K562 (cell line): ENCODE data around the gene MFSD2B. TPM values are rescaled to one million over a fixed set of nuclear protein-coding genes. Genes with fewer than 3 reads are reported as not detected.

Experiments
- ATAC-seq: fragments of 200-7000 bp; cut with Tn5 transposase; 3 replicates; pipeline ENCODE4 v1.9.1; 2020; ENCODE audit warnings: moderate library complexity
- BruUV-seq: library from RNA; stranded (reverse); fragments of 400-500 nt; replicated peaks from 2 replicates; lab custom pipeline; 2021; lab: Mats Ljungman, UMichigan
- CTCF ChIA-PET: fragments of 300-600 bp; formaldehyde crosslinking; extraction: SDS; loops from one replicate; lab custom pipeline; 2021; ENCODE audit warnings: low intra/inter-chr PET ratio; lab: Yijun Ruan, JAX
- POLR2A ChIA-PET: fragments of 300-600, 350-650 bp; sonication (Branson Sonifier 250); formaldehyde crosslinking; extraction: SDS; loops from one replicate; lab custom pipeline; 2021; ENCODE audit warnings: antibody characterized with exemption, inconsistent platforms; lab: Yijun Ruan, JAX
- DNase-seq, 4 experiments: peaks; one replicate each; pipeline versions ENCODE4 v3.0.0 to v3.0.0-alpha.2; 2011 to 2018; ENCODE audit warnings: low spot score in 3 of 4, mixed read lengths in 3 of 4; ENCODE audit errors: extremely low read depth in 1 of 4
- FAIRE-seq: peaks from 2 replicates; lab custom pipeline; 2011; peaks lifted over from hg19 to GRCh38; lab: Jason Lieb, UNC
- H2AFZ ChIP-seq: 2 replicates; pipeline ENCODE4 v1.6.0; 2011; ENCODE audit warnings: low read depth, low read length, control low read depth, inconsistent platforms
- H3K27ac ChIP-seq: fragments of 200-600 bp; 3 replicates; pipeline ENCODE4 v1.8.0; 2011; ENCODE audit warnings: low read depth, mild to moderate bottlenecking, control low read depth, inconsistent platforms, low read length, moderate library complexity, mixed read lengths; ENCODE audit errors: extremely low read depth
- H3K27me3 ChIP-seq, 2 experiments: fragments of 300-600 bp in 1 of 2; 2 replicates in 1 of 2; 3 replicates in 1 of 2; pipeline versions ENCODE4 v1.6.0 to v1.8.0; 2011; ENCODE audit warnings: inconsistent platforms in 2 of 2, low read length in 2 of 2, mild to moderate bottlenecking in 1 of 2, mixed read lengths in 1 of 2, moderate library complexity in 1 of 2; ENCODE audit not compliant: control insufficient read depth in 2 of 2, insufficient read depth in 2 of 2
- H3K36me3 ChIP-seq: fragments of 300-600 bp; 3 replicates; pipeline ENCODE4 v1.8.0; 2011; ENCODE audit warnings: mild to moderate bottlenecking, low read length, inconsistent platforms; ENCODE audit not compliant: control insufficient read depth, insufficient read depth
- H3K4me1 ChIP-seq, 2 experiments: fragments of 200-600 bp in 1 of 2; replicated peaks in 1 of 2; 2 replicates in 1 of 2; 3 replicates in 1 of 2; pipeline versions ENCODE4 v1.5.1 to v1.8.0; 2011; ENCODE audit warnings: inconsistent platforms in 2 of 2, low read length in 2 of 2, mild to moderate bottlenecking in 1 of 2, mixed read lengths in 1 of 2, moderate library complexity in 1 of 2; ENCODE audit not compliant: control insufficient read depth in 2 of 2, insufficient read depth in 2 of 2
- H3K4me2 ChIP-seq: 2 replicates; pipeline ENCODE4 v1.6.1; 2011; ENCODE audit warnings: low read length, control low read depth, inconsistent platforms, mixed read lengths; ENCODE audit not compliant: insufficient read depth
- H3K4me3 ChIP-seq: fragments of 200-600 bp; sonication (generic), shearing (Covaris generic); 2 replicates; pipeline ENCODE4 v1.5.1; 2016; ENCODE audit warnings: control low read depth, inconsistent platforms
- H3K79me2 ChIP-seq: fragments of 200-600 bp; 3 replicates; pipeline ENCODE4 v1.8.0; 2011; ENCODE audit warnings: low read length, inconsistent platforms; ENCODE audit not compliant: control insufficient read depth, insufficient read depth
- H3K9ac ChIP-seq, 2 experiments: 2 replicates each; pipeline versions ENCODE4 v1.6.0 to v1.6.1; 2011; ENCODE audit warnings: low read depth in 2 of 2, low read length in 2 of 2, control low read depth in 1 of 2, inconsistent platforms in 1 of 2, mild to moderate bottlenecking in 1 of 2, mixed read lengths in 1 of 2; ENCODE audit not compliant: insufficient read depth in 1 of 2
- H3K9me1 ChIP-seq: one replicate; pipeline ENCODE4 v1.6.0; 2011; ENCODE audit warnings: inconsistent platforms, mild to moderate bottlenecking, low read length, moderate library complexity; ENCODE audit not compliant: control insufficient read depth, insufficient read depth
- H3K9me3 ChIP-seq: replicated peaks from 2 replicates; pipeline ENCODE4 v1.5.1; 2011; ENCODE audit warnings: low read depth, low read length, inconsistent platforms; ENCODE audit not compliant: control insufficient read depth, insufficient read depth
- H4K20me1 ChIP-seq: replicated peaks from 2 replicates; pipeline ENCODE4 v1.6.1; 2011; ENCODE audit warnings: low read length, inconsistent platforms, mixed read lengths; ENCODE audit not compliant: control insufficient read depth, insufficient read depth
- ARID1B ChIP-seq: fragments of 450-650 bp; IDR thresholded peaks from 2 replicates; pipeline ENCODE4 v1.6.1; 2016; ENCODE audit warnings: antibody characterized with exemption, mild to moderate bottlenecking, inconsistent platforms
- E2F3 ChIP-seq: fragments of 250-450 bp; sonication (Bioruptor Pico); IDR thresholded peaks from 2 replicates; pipeline ENCODE4 v1.4.0; 2020; ENCODE audit warnings: mild to moderate bottlenecking
- EHMT2 ChIP-seq: fragments of 450-650 bp; IDR thresholded peaks from 2 replicates; pipeline ENCODE4 v1.6.1; 2018; ENCODE audit warnings: antibody characterized with exemption
- FIP1L1 ChIP-seq: fragments of 200-400 bp; formaldehyde crosslinking; IDR thresholded peaks from 2 replicates; pipeline ENCODE4 v1.6.1; 2018; ENCODE audit warnings: mild to moderate bottlenecking, low read depth, low read length; ENCODE audit not compliant: poor library complexity, severe bottlenecking
- JUN ChIP-seq, 2 experiments: sonication (generic) in 1 of 2; formaldehyde crosslinking in 1 of 2; IDR thresholded peaks; 2 replicates each; pipeline versions ENCODE4 v1.6.1 to v1.8.0; 2012 to 2022; ENCODE audit warnings: borderline replicate concordance in 2 of 2, mild to moderate bottlenecking in 2 of 2, improper control_type of control experiment in 1 of 2, low read depth in 1 of 2, low read length in 1 of 2, missing genetic modification reagents in 1 of 2
- KDM5B ChIP-seq: fragments of 200-600 bp; sonication (generic); IDR thresholded peaks from 2 replicates; pipeline ENCODE4 v1.6.1; 2012; ENCODE audit warnings: low read depth, mild to moderate bottlenecking, moderate library complexity, low read length, control low read depth, inconsistent platforms; ENCODE audit not compliant: insufficient replicate concordance
- RBBP5 ChIP-seq: fragments of 200-600 bp; sonication (generic); IDR thresholded peaks from 2 replicates; pipeline ENCODE4 v1.6.1; 2012; ENCODE audit warnings: borderline replicate concordance, mild to moderate bottlenecking, low read length, control low read depth, inconsistent platforms; ENCODE audit not compliant: insufficient read depth, poor library complexity, severe bottlenecking
- SAFB2 ChIP-seq: fragments of 200-400 bp; formaldehyde crosslinking; IDR thresholded peaks from 2 replicates; pipeline ENCODE4 v1.6.1; 2018; ENCODE audit warnings: borderline replicate concordance, low read length, low read depth, moderate library complexity; ENCODE audit not compliant: severe bottlenecking
- TBP ChIP-seq: optimal IDR thresholded peaks from 2 replicates; pipeline ENCODE3; 2011; ENCODE audit warnings: low read depth, low read length, improper control_type of control experiment
- ZFPM2 ChIP-seq: fragments of 250-450 bp; sonication (Bioruptor Pico); IDR thresholded peaks from 2 replicates; pipeline ENCODE4 v1.5.1; 2022; ENCODE audit warnings: mild to moderate bottlenecking
- ZNF121 ChIP-seq: sonication (generic); formaldehyde crosslinking; conservative IDR thresholded peaks from 2 replicates; pipeline ENCODE4 v1.8.0; 2022; ENCODE audit warnings: missing genetic modification reagents
- ZNF586 ChIP-seq: fragments of 450-650 bp; formaldehyde crosslinking; conservative IDR thresholded peaks from 2 replicates; pipeline ENCODE4 v1.4.0; 2020; ENCODE audit warnings: mild to moderate bottlenecking, moderate library complexity
- ZNF695 ChIP-seq: fragments of 450-650 bp; formaldehyde crosslinking; IDR thresholded peaks from 2 replicates; pipeline ENCODE4 v1.4.0; 2020; ENCODE audit warnings: mild to moderate bottlenecking, moderate library complexity
- ZNF830 ChIP-seq: fragments of 250-450 bp; sonication (Bioruptor Pico); IDR thresholded peaks from 2 replicates; pipeline ENCODE4 v1.5.0; 2021; ENCODE audit warnings: mild to moderate bottlenecking
- WGBS: fragments of 100-300 bp; shearing (Covaris generic); methylation state at CpG from one replicate; pipeline ENCODE4 v1.1.6; 2016; ENCODE audit warnings: low coverage, mixed read lengths; ENCODE audit not compliant: insufficient coverage; ENCODE audit errors: missing lambda C conversion rate; 5-methylcytosine and 5-hydroxymethylcytosine counted together
- in situ Hi-C: fragments of 300-500 bp; cut with MboI; formaldehyde crosslinking; loops from 4 replicates; pipeline ENCODE4 v1.15.0; 2018; ENCODE audit warnings: inconsistent platforms, mixed read lengths
- intact Hi-C: fragments of 100-400 bp; cut with micrococcal nuclease; formaldehyde crosslinking; loops from 2 replicates; pipeline ENCODE4 v1.14.2; 2022
- polyA plus RNA-seq, 8 experiments: library from polyadenylated mRNA; depleted of rRNA in 4 of 8; stranded (reverse) in 5 of 8; unstranded in 3 of 8; fragments of >200 nt; fragmentation: Nextera tagmentation in 2 of 8; fragmentation: Illumina TruSeq in 1 of 8; extraction: Ambion mirVana in 2 of 8; extraction: Trizol in 1 of 8; gene quantifications; 2 replicates each; pipeline versions ENCODE4 v1.2.1 to v1.2.3, GENCODE V29; 2011 to 2014; ENCODE audit warnings: inconsistent platforms in 1 of 8, missing spikeins in 1 of 8
- total RNA-seq, 7 experiments: library from RNA; depleted of rRNA in 6 of 7; stranded (reverse); fragments of >200 nt in 6 of 7; fragmentation: Illumina TruSeq in 2 of 7; extraction: Trizol in 2 of 7; gene quantifications; 2 replicates each; pipeline versions ENCODE4 v1.2.1 to v1.2.3, GENCODE V29; 2011 to 2021; ENCODE audit warnings: low replicate concordance in 1 of 7
- TF ChIP-seq, protein P1 (sequence below): fragments of 200-800 bp; sonication (Bioruptor generic); IDR thresholded peaks from 2 replicates; pipeline ENCODE4 v1.6.1; 2016; ENCODE audit warnings: missing genetic modification characterization, missing compliant biosample characterization

MFSD2B gene
- total and polyA plus RNA-seq, 9 of the 15 experiments (the other 6 are each of a cell fraction or from before 2014, with no cell fraction given), result 2.6 to 10.9 (median 6.8) TPM

GRCh38 chr2:24010477-24011249 is 778 bp downstream of the MFSD2B start:
- intact Hi-C loops, result loop anchor here (1.0 to 10.0 kb wide), 3 partner anchors 68 to 186 kb away; partner anchors contain the start of genes ATAD2B and UBXN2A
- Histone ChIP-seq H3K9ac (peak overlapping the region; percentile 95 to 97), H3K4me2 (peak overlapping the region; percentile 93), H3K36me3 (peaks cover 22% of the 10 kb centered on the region), H3K4me1 (peaks cover 35 to 44% of the 10 kb centered on the region in 2 experiments), H3K27me3 (no peaks in the 10 kb centered on the region), H3K79me2 (peaks cover 46% of the 10 kb centered on the region), H3K9me1 (no peaks in the 10 kb centered on the region), H3K9me3 (no peaks in the 10 kb centered on the region), H3K4me3 (peak overlapping the region; percentile 60), H2AFZ (peak overlapping the region; percentile 85), H4K20me1 (no peaks in the 10 kb centered on the region), H3K27ac (peak overlapping the region; percentile 99)
- POLR2A ChIA-PET, result interaction anchor here (0.6 to 3.2 kb wide), 13 partner anchors 8 to 810 kb away, joined by 3 to 14 read pairs (median 4); partner anchors contain the start of genes ATAD2B, TP53I3, UBXN2A and WDCP
- FAIRE-seq, result peak; percentile 44
- peak; percentile 68 for ATAC-seq
- WGBS, result 2% methylated on average over 35 of the region's 37 CpGs
- TSS peak; percentile 94 for BruUV-seq
- in situ Hi-C loops, result no loop called here
- CTCF ChIA-PET, result no interaction called here
- DNase-seq, result peak; percentile 36 to 63 (median 60)
- TF ChIP-seq EHMT2 (no peak), ZNF586 (CRISPR knock-in tag) (no peak), ZFPM2 (CRISPR knock-in tag) (0 out of 2 replicates have a peak, but pooled peaks have one; percentile 13), KDM5B (peak; percentile 59), ARID1B (no peak), JUN (IDR thresholded peaks at IDR 0.05; ENCODE audit: borderline replicate concordance, low read depth, low read length) (no peak), JUN (CRISPR knock-in tag; IDR thresholded peaks at IDR 0.05; ENCODE audit: borderline replicate concordance) (no peak; the same call in 1 of the 2 replicates), TBP (peak; percentile 5), ZNF121 (CRISPR knock-in tag) (no peak), ZNF695 (no peak), ZNF830 (no peak), E2F3 (CRISPR knock-in tag) (no peak), FIP1L1 (peak; percentile 20), RBBP5 (peak; percentile 34), SAFB2 (no peak)
- TF ChIP-seq, protein P1, sequence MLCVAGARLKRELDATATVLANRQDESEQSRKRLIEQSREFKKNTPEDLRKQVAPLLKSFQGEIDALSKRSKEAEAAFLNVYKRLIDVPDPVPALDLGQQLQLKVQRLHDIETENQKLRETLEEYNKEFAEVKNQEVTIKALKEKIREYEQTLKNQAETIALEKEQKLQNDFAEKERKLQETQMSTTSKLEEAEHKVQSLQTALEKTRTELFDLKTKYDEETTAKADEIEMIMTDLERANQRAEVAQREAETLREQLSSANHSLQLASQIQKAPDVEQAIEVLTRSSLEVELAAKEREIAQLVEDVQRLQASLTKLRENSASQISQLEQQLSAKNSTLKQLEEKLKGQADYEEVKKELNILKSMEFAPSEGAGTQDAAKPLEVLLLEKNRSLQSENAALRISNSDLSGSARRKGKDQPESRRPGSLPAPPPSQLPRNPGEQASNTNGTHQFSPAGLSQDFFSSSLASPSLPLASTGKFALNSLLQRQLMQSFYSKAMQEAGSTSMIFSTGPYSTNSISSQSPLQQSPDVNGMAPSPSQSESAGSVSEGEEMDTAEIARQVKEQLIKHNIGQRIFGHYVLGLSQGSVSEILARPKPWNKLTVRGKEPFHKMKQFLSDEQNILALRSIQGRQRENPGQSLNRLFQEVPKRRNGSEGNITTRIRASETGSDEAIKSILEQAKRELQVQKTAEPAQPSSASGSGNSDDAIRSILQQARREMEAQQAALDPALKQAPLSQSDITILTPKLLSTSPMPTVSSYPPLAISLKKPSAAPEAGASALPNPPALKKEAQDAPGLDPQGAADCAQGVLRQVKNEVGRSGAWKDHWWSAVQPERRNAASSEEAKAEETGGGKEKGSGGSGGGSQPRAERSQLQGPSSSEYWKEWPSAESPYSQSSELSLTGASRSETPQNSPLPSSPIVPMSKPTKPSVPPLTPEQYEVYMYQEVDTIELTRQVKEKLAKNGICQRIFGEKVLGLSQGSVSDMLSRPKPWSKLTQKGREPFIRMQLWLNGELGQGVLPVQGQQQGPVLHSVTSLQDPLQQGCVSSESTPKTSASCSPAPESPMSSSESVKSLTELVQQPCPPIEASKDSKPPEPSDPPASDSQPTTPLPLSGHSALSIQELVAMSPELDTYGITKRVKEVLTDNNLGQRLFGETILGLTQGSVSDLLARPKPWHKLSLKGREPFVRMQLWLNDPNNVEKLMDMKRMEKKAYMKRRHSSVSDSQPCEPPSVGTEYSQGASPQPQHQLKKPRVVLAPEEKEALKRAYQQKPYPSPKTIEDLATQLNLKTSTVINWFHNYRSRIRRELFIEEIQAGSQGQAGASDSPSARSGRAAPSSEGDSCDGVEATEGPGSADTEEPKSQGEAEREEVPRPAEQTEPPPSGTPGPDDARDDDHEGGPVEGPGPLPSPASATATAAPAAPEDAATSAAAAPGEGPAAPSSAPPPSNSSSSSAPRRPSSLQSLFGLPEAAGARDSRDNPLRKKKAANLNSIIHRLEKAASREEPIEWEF (CRISPR knock-in tag), result no peak
